IMR-90 (cell line): Measurements from ENCODE around the gene KDM4F. TPM values are rescaled to one million over a fixed set of nuclear protein-coding genes. Genes with fewer than 3 reads are reported as not detected.

ENCODE experiments used
- ATAC-seq: fragments of 200-7000 bp; cut with Tn5 transposase; 2 replicates; pipeline ENCODE4 v1.9.1; 2020; ENCODE audit warnings: low read depth, mild to moderate bottlenecking, moderate library complexity
- BruUV-seq: library from RNA; stranded (reverse); fragments of 400-500 nt; replicated peaks from 2 replicates; lab custom pipeline; 2021; lab: Mats Ljungman, UMichigan
- CTCF ChIA-PET: fragments of 300-600 bp; formaldehyde crosslinking; extraction: SDS; loops from one replicate; lab custom pipeline; 2021; ENCODE audit warnings: antibody characterized with exemption; lab: Yijun Ruan, JAX
- POLR2A ChIA-PET: fragments of 300-600 bp; sonication (Branson Sonifier 250); formaldehyde crosslinking; loops from one replicate; lab custom pipeline; 2022; ENCODE audit warnings: antibody characterized with exemption; ENCODE audit not compliant: unreplicated experiment; lab: Charles Lee
- DNase-seq: peaks from one replicate; pipeline ENCODE4 v3.0.0; 2013
- H2AFZ ChIP-seq: replicated peaks from 2 replicates; pipeline ENCODE3; 2013; ENCODE audit warnings: low read length, mild to moderate bottlenecking; ENCODE audit not compliant: poor library complexity
- H2AK5ac ChIP-seq: 2 replicates; pipeline ENCODE4 v1.6.1; 2013; ENCODE audit warnings: low read depth, low read length, inconsistent platforms
- H2AK9ac ChIP-seq: replicated peaks from 2 replicates; pipeline ENCODE3; 2013; ENCODE audit warnings: mild to moderate bottlenecking, low read depth, low read length, moderate library complexity; ENCODE audit not compliant: poor library complexity
- H2BK120ac ChIP-seq: 2 replicates; pipeline ENCODE4 v1.6.1; 2013; ENCODE audit warnings: low read depth, low read length, inconsistent platforms
- H2BK15ac ChIP-seq: 3 replicates; pipeline ENCODE4 v1.6.1; 2013; ENCODE audit warnings: low read depth, low read length, inconsistent platforms
- H2BK20ac ChIP-seq: 2 replicates; pipeline ENCODE4 v1.6.1; 2013; ENCODE audit warnings: low read depth, mild to moderate bottlenecking, inconsistent platforms, low read length, moderate library complexity
- H2BK5ac ChIP-seq: 2 replicates; pipeline ENCODE4 v1.6.1; 2013; ENCODE audit warnings: mild to moderate bottlenecking, low read depth, low read length, inconsistent platforms; ENCODE audit not compliant: poor library complexity, severe bottlenecking
- H3K14ac ChIP-seq: replicated peaks from 2 replicates; pipeline ENCODE4 v1.6.1; 2013; ENCODE audit warnings: low read depth, low read length, inconsistent platforms
- H3K18ac ChIP-seq: 2 replicates; pipeline ENCODE4 v1.6.1; 2013; ENCODE audit warnings: low read depth, low read length, control low read depth
- H3K23ac ChIP-seq: 2 replicates; pipeline ENCODE4 v1.6.1; 2013; ENCODE audit warnings: low read depth, low read length, inconsistent platforms
- H3K27ac ChIP-seq: 2 replicates; pipeline ENCODE4 v1.5.1; 2013; ENCODE audit warnings: mild to moderate bottlenecking, control low read depth, low read length; ENCODE audit not compliant: insufficient read depth
- H3K27me3 ChIP-seq: 2 replicates; pipeline ENCODE4 v1.6.1; 2013; ENCODE audit warnings: low read length; ENCODE audit not compliant: control insufficient read depth, insufficient read depth
- H3K36me3 ChIP-seq: 2 replicates; pipeline ENCODE4 v1.6.1; 2013; ENCODE audit warnings: low read length, mixed read lengths; ENCODE audit not compliant: control insufficient read depth, insufficient read depth
- H3K4ac ChIP-seq: 2 replicates; pipeline ENCODE4 v1.6.1; 2013; ENCODE audit warnings: low read depth, low read length, inconsistent platforms
- H3K4me1 ChIP-seq: 2 replicates; pipeline ENCODE4 v1.6.1; 2013; ENCODE audit warnings: low read length, mixed read lengths; ENCODE audit not compliant: control insufficient read depth, insufficient read depth
- H3K4me2 ChIP-seq: 2 replicates; pipeline ENCODE4 v1.6.1; 2013; ENCODE audit warnings: low read depth, mild to moderate bottlenecking, control low read depth, low read length, moderate library complexity
- H3K4me3 ChIP-seq: 2 replicates; pipeline ENCODE4 v1.5.1; 2013; ENCODE audit warnings: low read depth, mild to moderate bottlenecking, control low read depth, low read length, moderate library complexity; ENCODE audit not compliant: insufficient read depth
- H3K56ac ChIP-seq: 2 replicates; pipeline ENCODE4 v1.6.1; 2013; ENCODE audit warnings: low read length, inconsistent platforms; ENCODE audit not compliant: insufficient read depth; ENCODE audit errors: extremely low read depth
- H3K79me1 ChIP-seq, 2 experiments: 2 replicates each; pipeline ENCODE4 v1.6.1; 2013; ENCODE audit warnings: low read length in 2 of 2, inconsistent platforms in 1 of 2, low read depth in 1 of 2
- H3K9ac ChIP-seq: 2 replicates; pipeline ENCODE4 v1.6.1; 2013; ENCODE audit warnings: low read depth, low read length, control low read depth
- H3K9me1 ChIP-seq: 2 replicates; pipeline ENCODE4 v1.6.1; 2013; ENCODE audit warnings: low read length, inconsistent platforms; ENCODE audit not compliant: insufficient read depth
- H3K9me3 ChIP-seq: 2 replicates; pipeline ENCODE4 v1.6.1; 2013; ENCODE audit warnings: low read length; ENCODE audit not compliant: control insufficient read depth, insufficient read depth
- H4K20me1 ChIP-seq: 2 replicates; pipeline ENCODE4 v1.6.1; 2013; ENCODE audit warnings: low read length, inconsistent platforms; ENCODE audit not compliant: insufficient read depth
- H4K5ac ChIP-seq: 2 replicates; pipeline ENCODE4 v1.6.1; 2013; ENCODE audit warnings: mild to moderate bottlenecking, low read depth, low read length, control low read depth
- H4K8ac ChIP-seq, 2 experiments: 2 replicates each; pipeline ENCODE4 v1.6.1; 2013; ENCODE audit warnings: low read depth in 2 of 2, low read length in 2 of 2, control low read depth in 1 of 2, inconsistent platforms in 1 of 2
- H4K91ac ChIP-seq: 2 replicates; pipeline ENCODE4 v1.6.1; 2013; ENCODE audit warnings: low read depth, low read length, inconsistent platforms; ENCODE audit not compliant: insufficient read depth
- NFE2L2 ChIP-seq: fragments of 150-350 bp; IDR thresholded peaks from 2 replicates; pipeline ENCODE4 v1.6.1; 2016; ENCODE audit warnings: low read depth, mild to moderate bottlenecking, low read length
- WGBS, 2 experiments: methylation state at CpG; one replicate each; pipeline versions ENCODE4 v1.1.5 to v1.1.7; 2013; ENCODE audit warnings: missing lambda C conversion rate in 2 of 2; ENCODE audit not compliant: insufficient read length in 1 of 2; ENCODE audit errors: extremely low coverage in 2 of 2; 5-methylcytosine and 5-hydroxymethylcytosine counted together
- dilution Hi-C: fragments of 300-500 bp; cut with HindIII; formaldehyde crosslinking; loops from one replicate; pipeline ENCODE4 v1.14.3; 2018; ENCODE audit warnings: low sequenced_read_pairs; ENCODE audit not compliant: unreplicated experiment
- in situ Hi-C: fragments of 300-500 bp; cut with MboI; formaldehyde crosslinking; loops from 3 replicates; pipeline ENCODE4 v1.14.3; 2019; ENCODE audit warnings: low sequenced_read_pairs, inconsistent platforms, mixed read lengths
- intact Hi-C: fragments of 100-400 bp; cut with micrococcal nuclease; formaldehyde crosslinking; loops from 2 replicates; pipeline ENCODE4 v1.10.0; 2022
- polyA plus RNA-seq, 3 experiments: library from polyadenylated mRNA; depleted of rRNA; stranded (reverse); fragments of >200 nt; gene quantifications; 2 replicates each; pipeline ENCODE4 v1.2.3, GENCODE V29; 2012; ENCODE audit warnings: low replicate concordance in 1 of 3
- total RNA-seq: library from RNA; depleted of rRNA; stranded (reverse); fragments of >200 nt; gene quantifications from 2 replicates; pipeline ENCODE4 v1.2.3, GENCODE V29; 2012

Gene KDM4F
- total and polyA plus RNA-seq, 2 of the 4 experiments (the other 2 are of a cell fraction) = not detected

DNA sequence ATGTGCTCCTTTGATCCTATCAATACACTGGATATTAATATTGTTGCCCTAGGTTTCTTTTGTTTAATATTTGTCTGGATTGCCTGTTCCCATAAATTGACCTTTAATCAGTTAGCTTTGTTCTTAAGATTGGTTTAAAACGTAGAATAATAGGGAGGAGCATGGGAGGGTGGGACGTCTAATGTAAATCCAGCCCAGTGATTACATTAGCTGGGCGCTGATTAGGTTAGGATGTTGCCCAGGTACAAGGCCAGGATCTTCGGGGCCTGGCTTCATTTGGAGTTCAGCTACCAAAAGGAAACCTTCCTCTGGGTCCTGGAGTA, 17.5 kb downstream of the KDM4F start, which contains the start of gene SRSF8:
Gene SRSF8, plus strand, starts transcription at position 204 of the 323 bp plus-strand sequence. CDS start 308 bp downstream, outside the sequence.
- no TSS peak for BruUV-seq
- Histone ChIP-seq H3K9ac (peak within 1 kb of the TSS; percentile 93), H4K8ac (peak within 1 kb of the TSS; percentile 86 to 91), H4K91ac (peak within 1 kb of the TSS; percentile 57), H3K36me3 (no peaks in the 10 kb centered on the region), H2BK15ac (peak within 1 kb of the TSS; percentile 57; the same call in 1 of the 3 replicates), H3K4me1 (no peaks in the 10 kb centered on the region), H2BK5ac (peak within 1 kb of the TSS; percentile 91), H3K4me3 (peak within 1 kb of the TSS; percentile 91), H3K79me1 (peaks cover 9 to 22% of the 10 kb centered on the region in 2 experiments; a peak in 2 of 4 replicates), H3K23ac (peak within 1 kb of the TSS; percentile 93), H3K4ac (peak within 1 kb of the TSS; percentile 92), H3K14ac (peak within 1 kb of the TSS; percentile 96), H2AFZ (peak within 1 kb of the TSS; percentile 99), H3K9me1 (no peaks in the 10 kb centered on the region), H4K20me1 (no peaks in the 10 kb centered on the region), H2AK5ac (no peak within 1 kb of the TSS; the same call in 1 of the 2 replicates), H3K9me3 (no peaks in the 10 kb centered on the region), H3K27me3 (no peaks in the 10 kb centered on the region), H3K4me2 (peak within 1 kb of the TSS; percentile 98), H3K56ac (peak within 1 kb of the TSS; percentile 63), H3K18ac (peak within 1 kb of the TSS; percentile 64), H4K5ac (peak within 1 kb of the TSS; percentile 94), H2BK20ac (0 out of 2 replicates have a peak within 1 kb of the TSS, but pooled peaks have one; percentile 9), H3K27ac (peak within 1 kb of the TSS; percentile 85), H2AK9ac (peak within 1 kb of the TSS; percentile 88), H2BK120ac (peak within 1 kb of the TSS; percentile 74)
- ATAC-seq = peak; percentile 5; the same call in 1 of the 2 replicates
- TF ChIP-seq NFE2L2 = no peak
- intact Hi-C loops (loop anchor here (5.0 kb wide), 3 partner anchors 94 to 1361 kb away; partner anchors contain the start of genes CWC15 and KDM4D), in situ Hi-C loops (loop anchor here (25.0 kb wide), 1 partner anchor 1371 kb away; no protein-coding TSS in a partner anchor), dilution Hi-C loops (no loop called here)
- ChIA-PET CTCF (interaction anchor here (0.9 to 1.8 kb wide), 8 partner anchors 9 to 641 kb away, joined by 3 to 16 read pairs (median 3); no protein-coding TSS in a partner anchor), POLR2A (no interaction called here)
- no CpG with 5 or more reads among the region's 4 CpGs for WGBS, 2 experiments
- no peak for DNase-seq
